Keratinocyte (primary cell): ENCODE results near the gene SLC26A5.

Source experiments
- CTCF ChIP-seq, 3 experiments: IDR thresholded peaks in 1 of 3; conservative IDR thresholded peaks in 1 of 3; optimal IDR thresholded peaks in 1 of 3; 2 replicates in 2 of 3; 3 replicates in 1 of 3; pipeline versions ENCODE3 to v1.5.1; 2011; ENCODE audit warnings: low read length in 3 of 3, mild to moderate bottlenecking in 3 of 3, moderate library complexity in 2 of 3, control low read depth in 1 of 3, inconsistent platforms in 1 of 3; ENCODE audit not compliant: insufficient read depth in 2 of 3; ENCODE audit errors: extremely low read depth in 1 of 3
- EZH2 ChIP-seq: IDR thresholded peaks from one replicate; pipeline ENCODE4 v1.6.1; 2012; ENCODE audit warnings: inconsistent platforms, mild to moderate bottlenecking, low read length, moderate library complexity

GRCh38 chr7:103462358-103462757 is 16.4 kb upstream of the SLC26A5 start:
- TF ChIP-seq CTCF (optimal IDR thresholded peaks at IDR 0.05 in 1 of 3, IDR thresholded peaks at IDR 0.05 in 1 of 3, conservative IDR thresholded peaks at IDR 0.05 in 1 of 3; ENCODE audit: extremely low read depth in 1 of 3, insufficient read depth in 2 of 3, low read length in 3 of 3): no peak
- no peak for TF ChIP-seq EZH2
